Measurements from ENCODE around the gene TENT4B. TPM values are rescaled to one million over a fixed set of nuclear protein-coding genes. Genes with fewer than 3 reads are reported as not detected.
A peak's percentile ranks its signal among the peaks of the same experiment; 100 is the strongest.

Gene TENT4B
- total and polyA plus RNA-seq, 8 donors: 1.9 to 7.2 (median 5.3) TPM

DNA sequence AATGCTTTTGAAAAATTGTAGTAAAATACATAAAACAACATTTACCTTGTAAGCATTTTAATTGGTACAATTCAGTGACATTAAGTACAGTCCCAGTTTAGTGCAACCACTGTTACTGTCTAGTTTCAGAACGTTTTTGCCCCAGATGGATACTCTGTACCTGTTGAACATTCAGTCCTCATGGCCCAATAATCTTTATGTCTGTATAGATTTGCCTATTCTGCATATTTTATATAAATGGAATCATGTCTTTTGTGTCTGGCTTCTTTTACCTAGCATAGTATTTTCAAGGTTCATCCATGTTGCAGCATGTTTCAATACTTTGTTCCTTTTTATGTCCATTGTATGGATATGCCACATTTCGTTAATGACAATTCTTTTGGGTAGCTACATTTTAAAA is 37.2 kb downstream of the TENT4B start:
- H3K9me3 ChIP-seq: no peaks in the 10 kb centered on the region
- no peaks in the 10 kb centered on the region for H3K36me3 ChIP-seq
- no peaks in the 10 kb centered on the region for H3K27me3 ChIP-seq
- no peak for FAIRE-seq
- H3K4me1 ChIP-seq: peaks cover 13 to 20% (median 18%) of the 10 kb centered on the region in 3 donors
- no peak for ATAC-seq
- WGBS, 2 donors: 80 to 83% methylated on average over 2 of the region's 2 CpGs
- no peak overlapping the region for H3K4me3 ChIP-seq
- H3K27ac ChIP-seq: no peak overlapping the region
- TF ChIP-seq CTCF (IDR thresholded peaks at IDR 0.05): no peak
- DNase-seq: no peak
- intact Hi-C loops (cut with DNase I): no loop called here

GRCh38 chr16:50192386-50193050 is 39.4 kb downstream of the TENT4B start:
- no peak for TF ChIP-seq CTCF (IDR thresholded peaks at IDR 0.05)
- no peak overlapping the region for H3K27ac ChIP-seq
- H3K27me3 ChIP-seq: no peaks in the 10 kb centered on the region
- FAIRE-seq (no peak), ATAC-seq (no peak), DNase-seq (no peak)
- 93 to 95% methylated on average over 2 of the region's 2 CpGs for WGBS, 2 donors
- H3K36me3 ChIP-seq: no peaks in the 10 kb centered on the region
- no peak overlapping the region for H3K4me3 ChIP-seq
- peaks cover 6 to 15% (median 12%) of the 10 kb centered on the region in 3 donors for H3K4me1 ChIP-seq
- intact Hi-C loops (cut with DNase I): no loop called here
- H3K9me3 ChIP-seq: no peaks in the 10 kb centered on the region

GRCh38 chr16:50193594-50193993 is 40.5 kb downstream of the TENT4B start:
- 81 to 82% methylated on average over 5 of the region's 5 CpGs for WGBS, 2 donors
- DNase-seq (no peak), FAIRE-seq (no peak), ATAC-seq (no peak)
- Histone ChIP-seq H3K4me1 (peaks cover 6 to 9% (median 6%) of the 10 kb centered on the region in 3 donors), H3K4me3 (no peak overlapping the region), H3K36me3 (no peaks in the 10 kb centered on the region), H3K27me3 (no peaks in the 10 kb centered on the region), H3K9me3 (no peaks in the 10 kb centered on the region), H3K27ac (no peak overlapping the region)
- TF ChIP-seq CTCF (IDR thresholded peaks at IDR 0.05): no peak
- intact Hi-C loops (cut with DNase I): no loop called here

- Histone ChIP-seq H3K9me3 (no peaks in the 10 kb centered on the region), H3K4me1 (peaks cover 0 to 7% (median 0%) of the 10 kb centered on the region in 3 donors), H3K27ac (no peak overlapping the region), H3K27me3 (no peaks in the 10 kb centered on the region), H3K4me3 (no peak overlapping the region), H3K36me3 (no peaks in the 10 kb centered on the region)
- ATAC-seq (peak in 1 of 4 donors; percentile 35), FAIRE-seq (no peak), DNase-seq (no peak)
- intact Hi-C loops (cut with DNase I): no loop called here
- TF ChIP-seq CTCF (IDR thresholded peaks at IDR 0.05): no peak
- 59 to 65% methylated on average over 2 of the region's 2 CpGs for WGBS, 2 donors
Observed at GRCh38 chr16:50195276-50195675, 42.2 kb downstream of the TENT4B start.

DNA sequence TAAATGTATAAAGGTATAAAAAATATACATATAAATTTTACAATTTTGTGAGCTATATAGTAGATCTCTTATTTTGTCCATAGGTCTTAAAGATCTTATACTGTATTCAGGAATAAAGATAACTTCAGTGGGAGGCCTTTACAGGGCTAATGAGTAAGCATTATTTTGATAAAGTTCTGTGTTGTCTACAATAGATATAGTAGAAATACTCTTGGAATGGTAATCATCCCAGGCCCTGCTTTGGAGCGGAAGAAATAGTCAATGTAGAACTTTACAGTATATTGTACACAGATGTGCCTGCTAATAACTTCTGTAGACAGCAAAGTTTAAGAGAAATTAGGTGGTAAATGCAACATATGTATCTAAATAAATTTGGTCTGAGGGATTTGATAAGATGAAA is 42.6 kb downstream of the TENT4B start:
- H3K9me3 ChIP-seq: no peaks in the 10 kb centered on the region
- H3K4me3 ChIP-seq: no peak overlapping the region
- H3K36me3 ChIP-seq: no peaks in the 10 kb centered on the region
- no peak for ATAC-seq
- H3K27me3 ChIP-seq: no peaks in the 10 kb centered on the region
- intact Hi-C loops (cut with DNase I): no loop called here
- FAIRE-seq: no peak
- H3K27ac ChIP-seq: no peak overlapping the region
- DNase-seq: no peak
- 92 to 100% methylated on average over 1 of the region's 1 CpG for WGBS, 2 donors
- no peak for TF ChIP-seq CTCF (IDR thresholded peaks at IDR 0.05)
- H3K4me1 ChIP-seq: peaks cover 0 to 7% (median 0%) of the 10 kb centered on the region in 3 donors
